Hematopoietic multipotent progenitor cell treated with erythropoietin and hydrocortisone succinate and interleukin-3 and kit ligand, for 6 days (in vitro differentiated cells): ENCODE data around the gene B3GNT9.

Source experiments
- DNase-seq: peaks from one replicate; pipeline ENCODE4 v3.0.0-alpha.2; 2015

The B3GNT9 gene

GRCh38 chr16:67166110-67166547 lies 15.3 kb upstream of the B3GNT9 start:
- no peak for DNase-seq

- peak; percentile 41 for DNase-seq
Observed at GRCh38 chr16:67165121-67166078, 14.6 kb upstream of the B3GNT9 start.

GRCh38 chr16:67164599-67165061 lies 13.8 kb upstream of the B3GNT9 start, which contains the start of gene HSF4:
Gene HSF4 (plus strand): TSS chr16:67164745. CDS start chr16:67164812, 67 bp downstream.
- DNase-seq = peak; percentile 44

GRCh38 chr16:67163999-67164558 lies 13.3 kb upstream of the B3GNT9 start:
- DNase-seq = no peak

- DNase-seq = peak; percentile 62
Observed at GRCh38 chr16:67163164-67163998, 12.6 kb upstream of the B3GNT9 start.

GRCh38 chr16:67162506-67163163 lies 11.8 kb upstream of the B3GNT9 start:
- DNase-seq = peak; percentile 61

GRCh38 chr16:67161595-67162058 lies 10.8 kb upstream of the B3GNT9 start:
- DNase-seq = no peak

- peak; percentile 68 for DNase-seq
Observed at GRCh38 chr16:67158637-67159600, 8.1 kb upstream of the B3GNT9 start.

- no peak for DNase-seq
Observed at GRCh38 chr16:67157892-67158635, 7.3 kb upstream of the B3GNT9 start.

- DNase-seq = no peak
Observed at GRCh38 chr16:67157106-67157748, 6.4 kb upstream of the B3GNT9 start.

- no peak for DNase-seq
Observed at GRCh38 chr16:67156143-67156844, 5.5 kb upstream of the B3GNT9 start.

GRCh38 chr16:67155295-67156142 lies 4.7 kb upstream of the B3GNT9 start:
- DNase-seq = peak; percentile 82

GRCh38 chr16:67154578-67155294 lies 3.9 kb upstream of the B3GNT9 start:
- no peak for DNase-seq

GRCh38 chr16:67151431-67152097 lies 766 bp upstream of the B3GNT9 start:
- peak; percentile 49 for DNase-seq

GRCh38 chr16:67150047-67150832 lies 558 bp downstream of the B3GNT9 start:
- DNase-seq = peak; percentile 69
